GM19452 (cell line): Measurements from ENCODE around the gene GCNT4.

ENCODE experiments used
- ATAC-seq: cut with Tn5 transposase; IDR thresholded peaks from one replicate; pipeline ENCODE4 v1.9.1; 2021; ENCODE audit not compliant: unreplicated experiment

The GCNT4 gene

DNA sequence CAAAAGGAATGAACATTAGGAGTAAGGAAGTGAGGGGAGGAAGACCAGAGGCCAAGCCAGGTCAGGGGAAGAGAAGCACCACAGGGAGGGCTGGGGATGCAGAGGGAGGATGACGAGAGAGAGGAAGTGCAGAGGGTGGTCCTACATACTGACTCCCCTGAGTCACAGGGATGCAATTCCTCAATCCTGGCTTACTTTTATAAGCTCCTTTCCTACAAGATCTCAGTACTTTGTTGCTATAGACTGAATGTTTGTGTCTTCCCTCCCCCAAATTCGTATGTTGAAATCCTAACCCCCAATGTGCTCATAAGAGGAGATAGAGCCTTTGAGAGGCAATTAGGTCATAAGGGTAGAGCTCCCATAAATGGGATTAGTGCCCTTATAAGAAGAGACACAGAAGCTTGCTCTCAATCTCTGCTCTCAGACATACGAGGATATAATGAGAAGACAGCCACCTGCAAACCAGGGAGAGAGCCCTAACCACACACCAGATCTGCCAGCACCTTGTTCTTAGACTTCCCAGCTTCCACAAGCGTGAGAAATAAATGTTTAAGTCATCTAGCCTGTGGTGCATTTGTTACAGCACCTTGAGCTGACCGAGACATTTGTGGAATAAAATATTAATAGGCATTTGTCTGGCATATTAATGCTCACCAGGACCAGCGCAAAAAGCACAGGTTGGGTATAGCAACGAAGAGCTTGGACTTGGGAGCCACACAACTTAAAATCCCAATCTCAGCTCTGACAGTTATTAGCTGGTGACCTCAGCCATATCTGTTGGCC lies 33.4 kb downstream of the GCNT4 start:
- ATAC-seq = no peak

DNA sequence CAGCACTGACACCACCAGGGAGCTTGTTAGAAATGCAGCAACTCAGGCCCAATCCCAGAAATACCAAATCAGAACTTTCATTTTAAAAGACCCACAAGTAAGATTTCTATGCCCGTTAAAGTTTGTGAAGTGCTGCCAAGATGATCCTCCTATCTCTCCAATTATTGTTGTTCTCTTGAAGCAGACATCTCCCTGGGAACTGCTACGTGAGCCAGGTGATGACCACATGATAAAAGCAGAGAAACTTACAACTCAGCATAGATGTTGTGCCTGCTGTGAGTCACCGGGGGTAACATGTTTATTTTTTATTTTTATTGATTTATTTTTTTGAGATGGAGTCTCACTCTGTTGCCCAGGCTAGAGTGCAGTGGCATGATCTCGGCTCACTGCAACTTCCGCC lies 34.4 kb downstream of the GCNT4 start:
- no peak for ATAC-seq

DNA sequence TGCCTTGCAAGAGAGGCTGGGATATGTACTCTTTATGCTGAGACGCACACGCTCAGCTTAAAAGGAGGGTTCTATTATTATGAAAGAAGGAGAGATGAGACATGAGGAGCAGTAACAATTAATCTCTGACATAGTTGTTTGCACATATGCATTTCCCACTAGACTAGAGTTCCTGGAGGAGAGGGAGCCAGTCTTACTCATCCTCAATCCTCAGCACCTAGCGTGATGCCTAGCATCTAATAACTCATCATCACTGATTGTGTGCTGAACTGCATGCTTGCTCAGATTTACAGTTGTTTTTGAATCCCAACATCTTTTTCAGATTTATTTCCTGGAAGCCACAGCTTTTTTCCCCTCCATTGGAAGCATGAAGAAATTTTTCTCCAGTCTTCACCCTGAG lies 35.5 kb downstream of the GCNT4 start:
- no peak for ATAC-seq

DNA sequence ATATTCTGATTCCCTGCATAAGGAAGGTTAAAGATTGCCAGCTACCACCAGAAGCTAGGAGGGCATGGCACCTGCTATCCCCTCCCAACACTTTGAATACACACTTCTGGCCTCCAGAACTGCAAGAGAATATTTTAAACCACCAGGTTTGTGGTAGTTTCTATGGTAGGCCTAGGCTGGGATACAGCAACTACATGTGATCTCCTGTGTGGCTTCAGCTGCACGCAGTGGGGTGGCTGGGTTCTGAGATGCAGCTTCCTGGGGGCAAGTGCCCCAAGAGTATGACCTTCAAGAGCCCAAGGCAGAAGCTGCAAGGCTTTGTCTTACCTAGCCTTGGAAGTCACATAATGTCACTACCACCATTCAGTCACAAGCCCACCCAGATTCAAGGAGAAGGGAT lies 39.6 kb downstream of the GCNT4 start:
- ATAC-seq = no peak

DNA sequence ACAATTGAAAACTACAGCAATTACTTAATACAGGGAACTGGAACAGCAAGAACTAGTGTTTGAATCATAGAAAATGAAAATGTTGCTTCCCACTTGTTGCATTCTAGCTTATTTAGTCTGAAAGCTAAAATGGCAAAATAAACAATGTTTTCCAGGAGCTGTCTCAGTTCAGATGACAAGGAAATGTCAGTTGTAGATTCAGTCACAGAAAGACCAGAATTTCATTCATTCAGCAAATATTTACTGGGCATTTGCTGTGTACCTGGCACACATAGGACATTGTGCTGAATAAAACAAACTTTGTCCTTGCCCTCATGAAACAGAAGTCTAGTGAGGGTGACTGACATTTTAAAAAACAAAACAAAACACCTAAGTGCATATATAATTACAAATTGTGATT lies 41.5 kb downstream of the GCNT4 start:
- no peak for ATAC-seq

DNA sequence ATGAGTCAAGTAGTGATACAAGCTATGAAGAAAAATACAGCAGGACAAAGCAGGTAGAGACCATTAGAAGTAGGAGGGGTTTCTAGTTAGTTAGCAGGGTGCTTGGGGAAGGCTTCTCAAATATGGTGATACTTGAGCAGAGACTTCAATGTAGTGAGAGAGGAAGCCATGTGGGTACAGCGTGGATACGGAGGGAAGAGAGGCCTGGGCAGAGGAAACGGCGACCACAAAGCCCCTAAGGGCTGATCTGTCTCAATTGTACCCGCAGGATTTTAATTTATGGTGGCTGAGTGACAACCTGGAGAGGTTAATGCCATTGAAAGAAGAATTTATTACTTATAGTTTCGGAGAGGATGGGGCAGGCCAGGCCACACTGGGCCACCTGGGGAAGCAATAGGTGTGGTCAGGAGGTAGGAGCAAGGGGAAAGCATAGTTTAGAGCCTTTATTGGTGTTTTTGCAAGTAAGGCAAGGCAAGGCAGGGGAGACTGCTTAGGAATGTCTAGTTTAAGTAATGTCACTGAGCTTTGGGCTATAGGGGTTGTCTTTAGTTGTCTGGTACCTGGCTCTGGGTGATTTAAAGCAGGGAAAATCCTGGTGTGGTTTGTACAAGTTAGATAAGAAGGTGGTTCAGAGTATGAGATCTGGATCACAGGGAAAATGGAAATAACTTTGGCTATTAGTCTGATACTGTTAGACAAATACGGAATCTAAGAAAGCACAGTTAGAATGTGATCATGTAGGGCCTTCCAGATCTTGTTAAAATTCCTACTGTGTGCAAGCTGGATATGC lies 42.6 kb downstream of the GCNT4 start:
- ATAC-seq = no peak

DNA sequence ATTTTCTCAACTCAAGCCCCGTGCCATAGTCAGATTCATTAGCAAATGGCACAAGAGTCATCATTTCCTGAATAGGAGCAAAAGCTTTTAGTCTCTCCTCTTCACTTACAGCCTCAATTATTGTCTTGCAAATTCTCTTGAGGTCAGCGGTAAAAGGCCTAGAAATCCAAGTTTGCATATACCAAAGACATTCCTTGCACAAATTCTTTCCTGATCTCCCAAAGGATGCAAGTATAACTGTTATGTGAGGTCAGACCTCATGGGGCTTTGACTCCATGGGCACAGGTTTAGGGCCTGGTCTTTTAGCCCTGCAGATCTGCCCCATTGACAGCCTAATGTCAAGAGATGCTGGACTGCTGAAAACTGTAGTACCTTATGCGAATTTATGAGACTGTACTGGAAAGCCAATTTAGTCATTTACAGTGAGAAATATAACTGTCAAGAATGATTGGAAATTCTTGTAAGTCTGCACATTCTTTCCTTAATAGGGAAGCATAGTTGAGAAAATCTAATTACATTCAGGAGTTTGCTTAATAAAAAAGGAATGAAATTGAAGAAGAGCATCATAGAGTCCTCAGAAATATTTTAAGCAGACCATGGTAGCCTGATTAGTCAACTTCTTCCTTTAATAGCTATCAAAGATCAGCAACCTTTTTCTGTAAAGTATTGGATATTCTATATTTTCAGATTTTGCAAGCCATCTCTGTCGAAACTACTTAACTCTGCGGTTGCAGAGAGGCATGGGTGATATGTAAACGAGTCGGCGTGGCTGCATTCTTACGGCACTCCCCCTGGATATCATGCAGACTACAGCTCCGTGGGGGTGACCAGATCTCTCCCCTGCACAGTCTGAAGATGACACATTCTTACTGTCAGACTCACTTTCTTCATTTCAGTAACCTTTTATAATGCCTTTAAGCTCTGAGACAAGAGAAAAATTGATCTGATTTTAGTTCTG lies 45.2 kb downstream of the GCNT4 start:
- ATAC-seq = no peak

DNA sequence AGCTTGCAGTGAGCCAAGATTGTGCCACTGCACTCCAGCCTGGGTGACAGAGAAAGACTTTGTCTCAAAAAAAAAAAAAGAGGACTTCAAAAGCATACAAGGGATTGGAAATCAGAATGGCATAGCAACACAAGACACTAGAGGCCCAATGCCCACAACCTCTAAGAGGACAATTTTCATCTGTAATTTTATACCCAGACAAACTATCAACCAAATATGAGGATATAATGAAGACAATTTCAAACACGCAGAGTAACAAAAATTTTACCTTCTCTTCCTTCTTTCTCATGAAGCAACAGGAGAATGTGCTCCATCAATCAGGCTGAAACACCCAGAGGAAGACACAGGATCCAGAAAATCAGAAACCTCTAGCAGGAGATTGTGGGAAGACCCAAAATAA lies 46.8 kb downstream of the GCNT4 start:
- no peak for ATAC-seq
